Measurements from ENCODE around the gene ZNF212. TPM values are rescaled to one million over a fixed set of nuclear protein-coding genes. Genes with fewer than 3 reads are reported as not detected.
"Not testable (repeated sequence)": the region's sequence is repeated elsewhere in the genome, so short reads cannot be mapped to it uniquely, and the experiment has no call there.

Gene ZNF212
- total RNA-seq, 1 experiment from 2014 or later, result 9.7 TPM

GRCh38 chr7:149251518-149251917 lies 12.1 kb downstream of the ZNF212 start:
- H3K4me1 ChIP-seq (ENCODE audit: insufficient read depth, low read length); ATAC-seq; CTCF ChIA-PET; H3K9me3 ChIP-seq (ENCODE audit: low read length); BruUV-seq (replicated peaks); H3K27ac ChIP-seq (ENCODE audit: low read length); H3K27me3 ChIP-seq (ENCODE audit: low read length); intact Hi-C loops (cut with micrococcal nuclease); H3K9ac ChIP-seq (ENCODE audit: low read length); H4K20me1 ChIP-seq (ENCODE audit: low read length); DNase-seq; H3K9me2 ChIP-seq (replicated peaks; ENCODE audit: low read length); H3F3A ChIP-seq (ENCODE audit: low read length, unreplicated experiment); H3K4me2 ChIP-seq (ENCODE audit: low read length); H3K4me3 ChIP-seq (ENCODE audit: low read length); H2AFZ ChIP-seq (ENCODE audit: low read length): not testable (repeated sequence)
- Histone ChIP-seq H3K79me2 (ENCODE audit: low read length) (peaks cover 27% of the 10 kb centered on the region), H3K36me3 (ENCODE audit: low read depth, low read length) (peaks cover 22% of the 10 kb centered on the region)
- POLR2A ChIA-PET (ENCODE audit: unreplicated experiment), result interaction anchor here (0.6 kb wide), 1 partner anchor 123 kb away, joined by 3 read pairs; no protein-coding TSS in a partner anchor

DNA sequence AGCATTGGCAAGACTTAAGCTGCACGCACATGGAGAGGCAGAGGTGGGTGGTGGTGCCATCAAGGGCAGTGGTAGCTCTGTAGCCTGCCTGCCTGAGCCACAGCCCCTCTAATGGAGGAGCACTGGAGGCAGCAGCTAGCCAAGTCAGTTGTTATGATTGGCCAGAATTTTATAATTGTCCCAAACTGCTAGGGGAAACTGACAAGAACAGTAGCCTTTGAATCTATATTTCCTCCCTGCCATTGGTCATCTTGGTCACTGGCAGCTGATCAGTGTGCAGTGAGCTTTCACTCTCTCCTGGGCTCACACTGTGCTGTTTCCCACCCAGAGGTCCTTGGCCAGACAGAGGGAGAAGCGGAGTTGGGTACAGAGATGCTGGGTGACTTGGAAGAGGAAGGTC lies 12.9 kb downstream of the ZNF212 start:
- no peaks in the 10 kb centered on the region for H4K20me1 ChIP-seq (ENCODE audit: low read length)
- ATAC-seq (no peak), DNase-seq (no peak)
- no peak overlapping the region for H3K4me3 ChIP-seq (ENCODE audit: low read length)
- H3K79me2 ChIP-seq (ENCODE audit: low read length), result peaks cover 19% of the 10 kb centered on the region
- H3F3A ChIP-seq (ENCODE audit: low read length, unreplicated experiment), result no peaks in the 10 kb centered on the region
- ChIA-PET CTCF (no interaction called here), POLR2A (ENCODE audit: unreplicated experiment) (no interaction called here)
- no peaks in the 10 kb centered on the region for H3K27me3 ChIP-seq (ENCODE audit: low read length)
- H3K36me3 ChIP-seq (ENCODE audit: low read depth, low read length), result peaks cover 22% of the 10 kb centered on the region
- no peak overlapping the region for H3K4me2 ChIP-seq (ENCODE audit: low read length)
- intact Hi-C loops (cut with micrococcal nuclease), result no loop called here
- no TSS peak for BruUV-seq (replicated peaks)
- no peak overlapping the region for H2AFZ ChIP-seq (ENCODE audit: low read length)
- no peak overlapping the region for H3K27ac ChIP-seq (ENCODE audit: low read length)
- no peaks in the 10 kb centered on the region for H3K9me3 ChIP-seq (ENCODE audit: low read length)
- no peaks in the 10 kb centered on the region for H3K9me2 ChIP-seq (replicated peaks; ENCODE audit: low read length)
- no peak for TF ChIP-seq EZH2phosphoT487 (IDR thresholded peaks at IDR 0.05; ENCODE audit: borderline replicate concordance, low read length)
- no peak overlapping the region for H3K9ac ChIP-seq (ENCODE audit: low read length)
- peaks cover 6% of the 10 kb centered on the region; the same call in 1 of the 2 replicates for H3K4me1 ChIP-seq (ENCODE audit: insufficient read depth, low read length)

DNA sequence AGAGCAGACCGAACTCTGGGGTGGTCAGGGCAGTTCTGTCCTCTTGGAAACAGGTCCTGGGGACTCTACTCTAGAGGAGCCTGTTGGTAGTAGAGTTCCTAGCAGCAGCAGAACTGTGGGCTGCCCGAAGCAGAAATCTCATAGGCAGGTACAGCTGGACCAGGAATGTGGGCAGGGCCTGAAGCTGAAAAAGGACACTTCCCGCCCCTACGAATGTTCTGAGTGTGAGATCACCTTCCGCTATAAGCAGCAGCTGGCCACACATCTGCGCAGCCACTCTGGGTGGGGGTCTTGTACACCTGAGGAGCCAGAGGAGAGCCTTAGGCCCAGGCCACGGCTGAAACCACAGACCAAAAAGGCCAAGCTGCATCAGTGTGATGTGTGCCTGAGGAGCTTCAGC lies 14.2 kb downstream of the ZNF212 start:
- POLR2A ChIA-PET (ENCODE audit: unreplicated experiment), result no interaction called here
- peaks cover 22% of the 10 kb centered on the region for H3K36me3 ChIP-seq (ENCODE audit: low read depth, low read length)
- peaks cover 7% of the 10 kb centered on the region; the same call in 1 of the 2 replicates for H3K4me1 ChIP-seq (ENCODE audit: insufficient read depth, low read length)
- H3K79me2 ChIP-seq (ENCODE audit: low read length), result peaks cover 6% of the 10 kb centered on the region; the same call in 1 of the 2 replicates
- H3K4me2 ChIP-seq (ENCODE audit: low read length), result no peak overlapping the region
- no peaks in the 10 kb centered on the region for H3K27me3 ChIP-seq (ENCODE audit: low read length)
- DNase-seq (no peak), ATAC-seq (no peak)
- H3F3A ChIP-seq (ENCODE audit: low read length, unreplicated experiment), result no peaks in the 10 kb centered on the region
- H3K9ac ChIP-seq (ENCODE audit: low read length), result no peak overlapping the region
- H3K9me2 ChIP-seq (replicated peaks; ENCODE audit: low read length), result no peaks in the 10 kb centered on the region
- TF ChIP-seq EZH2 (IDR thresholded peaks at IDR 0.05; ENCODE audit: low read length, unreplicated experiment) (no peak), CTCF (conservative IDR thresholded peaks at IDR 0.05; ENCODE audit: low read depth, low read length) (no peak), EZH2phosphoT487 (IDR thresholded peaks at IDR 0.05; ENCODE audit: borderline replicate concordance, low read length) (no peak)
- intact Hi-C loops (cut with micrococcal nuclease), result no loop called here
- no TSS peak for BruUV-seq (replicated peaks)
- H3K4me3 ChIP-seq (ENCODE audit: low read length), result no peak overlapping the region
- H4K20me1 ChIP-seq (ENCODE audit: low read length), result no peaks in the 10 kb centered on the region
- H3K9me3 ChIP-seq (ENCODE audit: low read length), result no peaks in the 10 kb centered on the region
- H3K27ac ChIP-seq (ENCODE audit: low read length), result no peak overlapping the region
- H2AFZ ChIP-seq (ENCODE audit: low read length), result no peak overlapping the region
- CTCF ChIA-PET, result no interaction called here

Measured in PC-3 (cell line).